Femur (tissue), 1 donor: ENCODE data around the gene HAVCR1.
A peak's percentile ranks its signal among the peaks of the same experiment; 100 is the strongest.
"Not testable (repeated sequence)": the region's sequence is repeated elsewhere in the genome, so short reads cannot be mapped to it uniquely, and the experiment has no call there.

Source experiments
- DNase-seq: peaks from one replicate; pipeline ENCODE4 v3.0.0-alpha.2; 2017

The HAVCR1 gene

DNA sequence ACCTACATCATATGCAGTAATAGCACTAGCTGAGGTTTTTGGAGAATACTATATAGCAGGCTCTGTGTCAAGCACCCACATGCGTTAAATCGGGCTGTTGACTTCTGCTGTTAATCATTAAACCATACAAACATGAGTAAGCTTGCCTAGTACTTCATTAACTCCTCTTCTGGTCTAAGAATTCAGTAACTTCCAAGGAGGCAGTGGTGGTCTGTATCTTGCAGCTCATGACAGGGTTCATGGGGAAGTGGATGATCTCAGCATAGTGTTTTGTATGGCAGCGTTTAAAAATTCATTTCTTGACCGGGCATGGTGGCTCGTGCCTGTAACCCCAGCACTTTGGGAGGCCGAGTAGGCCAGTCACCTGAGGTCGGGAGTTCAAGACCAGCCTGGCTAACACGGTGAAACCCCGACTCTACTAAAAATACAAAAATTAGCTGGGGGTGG lies at the start of gene HAVCR1:
Gene HAVCR1 (minus strand): TSS at position 24 of the 447 bp plus-strand sequence. CDS start 1,173 bp downstream, outside the sequence.
- no peak for DNase-seq

DNA sequence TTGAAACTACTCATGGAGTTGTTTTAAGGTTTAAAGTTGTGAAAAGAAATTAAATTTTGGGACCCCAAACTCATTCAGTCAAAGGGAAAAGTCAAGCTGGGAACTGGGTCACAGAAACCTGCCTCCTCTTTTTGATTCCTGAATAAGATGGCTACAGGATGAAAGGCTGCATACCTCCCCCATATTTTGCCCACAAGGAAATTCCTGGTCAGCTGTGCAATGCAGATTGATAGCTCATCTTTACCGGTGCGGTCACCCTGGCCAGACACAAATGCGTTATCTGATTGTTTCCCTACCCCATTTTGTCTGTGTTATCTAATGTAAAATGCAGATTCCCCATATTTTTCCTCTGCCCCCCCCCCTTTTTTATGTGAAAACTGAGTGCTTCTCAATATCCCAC lies 48.6 kb upstream of the HAVCR1 start:
- no peak for DNase-seq

DNA sequence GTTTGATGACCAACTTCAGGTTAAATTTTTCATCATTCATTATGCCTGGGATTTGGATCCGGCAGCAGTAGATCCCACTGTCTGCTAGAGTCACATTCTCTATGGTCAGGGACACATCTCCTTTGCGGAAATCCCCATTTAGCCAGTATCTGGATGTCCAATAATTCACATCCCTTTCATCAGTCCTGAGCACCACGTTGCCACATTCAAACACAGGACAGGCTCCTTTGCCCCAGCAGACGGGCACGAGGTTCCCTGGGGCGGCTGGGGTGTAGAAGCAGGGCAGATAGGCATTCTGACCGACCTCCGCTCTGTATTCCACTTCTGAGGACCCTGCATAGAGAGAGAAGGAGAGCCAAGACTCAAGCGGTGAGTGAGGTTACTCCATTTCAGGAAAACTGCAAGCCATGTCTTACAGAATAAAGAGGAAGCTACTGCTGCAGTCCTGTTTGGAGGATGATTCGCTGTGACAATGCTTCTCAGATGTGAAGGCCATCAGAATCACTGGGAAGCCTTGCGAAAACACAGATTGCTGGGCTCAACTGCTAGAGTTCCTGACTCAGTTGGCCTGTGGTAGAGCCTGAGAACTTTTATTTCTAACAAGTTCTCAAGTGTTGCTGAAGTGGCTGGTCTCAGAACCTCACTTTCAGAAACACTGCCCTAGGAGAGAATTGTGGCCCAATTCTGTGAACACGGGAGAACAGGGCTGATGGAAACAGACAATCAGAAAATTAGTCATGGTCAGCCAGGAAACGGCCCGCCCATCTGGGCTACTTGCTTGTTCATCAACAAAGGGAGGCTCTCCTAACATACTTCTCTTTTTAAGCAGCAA lies 47.9 kb upstream of the HAVCR1 start:
- DNase-seq = no peak

DNA sequence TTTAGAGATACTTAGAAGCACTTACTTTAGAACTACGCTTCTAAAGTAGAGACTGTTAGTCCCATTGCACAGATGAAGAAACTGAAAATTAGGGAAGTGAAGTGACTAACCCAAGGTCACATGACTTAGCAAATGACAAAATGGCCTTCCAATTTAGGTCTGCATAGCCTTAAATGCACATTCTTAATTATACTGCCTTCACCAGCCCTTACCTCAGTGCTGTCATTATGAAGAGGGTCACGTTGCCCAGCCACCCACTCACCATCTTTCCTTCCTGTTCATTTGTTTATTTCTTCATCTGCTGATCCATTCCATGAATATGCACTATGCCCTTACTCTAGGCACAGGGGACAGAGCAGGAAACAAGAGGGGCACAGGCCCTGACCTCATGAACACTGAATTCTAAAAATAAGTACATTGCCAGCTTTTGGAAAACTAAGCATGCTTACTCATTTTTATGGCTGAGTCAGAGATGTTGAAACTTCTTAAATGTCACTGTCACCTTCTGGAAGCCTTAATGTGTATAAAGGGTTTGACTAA lies 41.3 kb upstream of the HAVCR1 start:
- no peak for DNase-seq

DNA sequence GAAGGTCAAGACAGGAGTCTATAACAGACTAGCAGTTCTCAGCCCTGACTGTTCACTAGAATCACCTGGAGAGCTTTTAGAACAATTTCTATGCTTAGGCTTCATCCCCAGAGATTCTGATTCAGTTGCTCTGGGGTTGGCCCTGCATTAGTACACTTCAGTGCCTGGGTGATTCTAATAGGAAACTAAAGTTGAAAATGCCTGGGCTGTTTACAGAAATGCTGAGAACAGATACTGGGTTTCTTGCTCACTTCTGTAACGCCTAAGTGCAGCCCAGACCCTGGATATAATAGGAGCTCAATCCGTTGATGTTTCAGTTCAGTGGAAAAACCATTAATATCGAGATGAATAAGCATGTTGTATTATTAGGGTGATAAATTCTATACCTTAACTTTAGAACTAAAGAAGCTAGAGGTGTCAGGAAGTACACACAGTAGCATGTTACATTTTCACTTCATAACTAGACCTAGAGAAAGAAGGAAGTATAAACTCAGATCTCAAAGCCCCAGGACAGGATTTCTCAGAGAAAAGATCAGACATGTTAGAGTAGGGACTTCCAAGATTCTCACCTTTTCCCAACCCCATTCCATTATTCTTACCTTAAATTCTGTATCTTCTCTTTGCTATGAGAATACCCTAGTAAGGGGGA lies 29.6 kb upstream of the HAVCR1 start:
- DNase-seq = no peak

DNA sequence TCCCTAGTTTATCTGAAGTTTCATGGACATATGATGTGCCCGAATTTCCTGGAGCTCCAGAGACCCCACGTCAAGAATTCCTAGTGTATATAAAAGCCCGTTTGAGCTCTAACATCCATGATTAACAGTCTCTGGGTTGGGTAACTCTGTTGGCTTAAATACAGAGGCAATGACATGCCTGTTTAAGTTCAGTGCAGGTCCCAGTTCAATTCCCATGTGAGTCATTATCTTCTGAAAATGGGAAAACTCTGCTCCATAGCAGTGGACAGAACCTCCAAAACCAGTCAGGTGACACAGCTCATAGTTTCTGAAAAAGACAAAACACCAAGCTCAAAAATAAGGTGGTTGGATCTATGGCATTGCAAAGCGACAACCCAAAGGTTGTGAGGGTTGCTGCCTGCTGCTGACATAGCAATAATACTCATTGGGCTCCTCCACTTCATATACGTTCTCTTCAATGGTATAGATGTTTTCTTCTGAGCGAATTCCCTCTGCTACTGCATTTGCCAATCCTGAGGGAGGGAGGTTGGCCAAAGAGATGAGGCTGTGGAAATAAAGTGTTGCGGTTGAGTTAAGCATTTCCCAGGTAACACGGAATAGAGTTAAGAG lies 27.9 kb upstream of the HAVCR1 start:
- DNase-seq = no peak

DNA sequence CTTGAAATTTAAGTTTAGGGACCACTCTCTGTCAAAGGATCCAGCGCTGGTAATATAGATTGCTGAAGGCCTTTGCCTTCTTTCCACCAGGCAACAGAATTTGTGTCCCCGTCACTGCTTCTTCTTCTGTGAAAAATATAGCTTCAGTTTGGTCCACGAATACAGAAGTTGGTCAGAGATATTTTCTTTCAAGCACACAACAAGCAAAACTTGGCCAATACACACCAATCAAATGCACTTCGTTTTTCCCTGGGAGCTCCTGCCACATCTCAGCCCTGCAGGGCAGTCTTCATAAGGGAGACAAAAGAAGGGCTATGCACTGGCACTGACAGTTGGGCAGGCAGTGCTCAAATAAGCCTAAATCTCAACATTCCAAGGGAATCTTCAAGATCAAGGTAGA lies 27.0 kb upstream of the HAVCR1 start:
- no peak for DNase-seq

DNA sequence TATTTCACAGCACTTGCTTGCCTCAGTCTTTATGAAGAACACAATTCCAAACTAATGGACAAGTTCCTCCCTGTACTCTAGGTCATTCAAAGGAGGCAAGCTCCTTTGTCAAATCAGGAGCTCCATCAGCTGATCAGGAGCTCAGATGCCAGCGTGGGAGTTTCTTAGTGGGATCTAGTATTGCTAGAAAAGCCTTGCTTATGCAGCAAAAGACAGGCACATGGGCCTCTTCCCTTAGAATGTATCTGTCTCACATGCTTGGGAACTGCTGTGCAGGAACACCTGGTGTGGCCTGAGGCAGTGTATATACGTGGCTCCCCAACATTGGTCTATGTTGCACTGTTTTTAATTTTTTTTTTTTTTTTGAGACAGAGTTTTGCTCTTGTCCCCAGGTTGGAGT lies 21.4 kb upstream of the HAVCR1 start:
- no peak for DNase-seq

DNA sequence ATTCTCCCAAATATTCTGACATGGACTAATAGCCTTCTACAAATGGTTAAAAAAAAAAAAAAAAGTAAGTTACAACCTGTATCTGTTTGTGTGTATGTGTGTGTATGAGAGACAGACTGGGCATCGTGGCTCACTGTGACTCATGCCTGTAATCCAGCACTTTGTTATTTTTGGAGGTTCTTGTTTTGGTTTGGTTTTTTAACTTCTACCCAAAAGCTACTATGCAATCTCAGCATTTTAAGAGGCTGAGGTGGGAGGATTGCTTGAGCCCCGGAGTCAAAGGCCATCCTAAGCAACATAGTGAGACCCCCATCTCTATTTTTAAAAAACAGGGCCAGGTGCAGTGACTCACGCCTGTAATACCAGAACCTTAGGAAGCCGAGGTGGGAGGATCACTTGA lies 17.6 kb upstream of the HAVCR1 start:
- DNase-seq = peak; percentile 25

DNA sequence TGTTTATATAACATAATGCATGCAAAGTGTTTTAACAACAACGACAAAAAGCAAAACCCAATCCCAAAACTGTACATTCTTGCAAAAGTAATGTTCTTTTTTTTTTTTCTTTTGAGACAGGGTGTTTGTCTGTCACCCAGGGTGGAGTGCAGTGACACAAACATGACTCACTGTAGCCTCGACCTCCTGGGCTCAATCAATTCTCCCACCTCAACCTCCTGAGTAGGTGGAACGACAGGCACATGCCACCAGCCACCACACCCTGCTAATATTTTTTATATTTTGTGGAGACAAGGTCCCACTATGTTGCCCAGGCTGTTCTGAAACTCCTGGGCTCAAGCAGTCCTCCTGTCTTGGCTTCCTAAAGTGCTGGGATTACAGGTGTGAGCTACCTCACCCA lies 13.6 kb upstream of the HAVCR1 start:
- DNase-seq = no peak

DNA sequence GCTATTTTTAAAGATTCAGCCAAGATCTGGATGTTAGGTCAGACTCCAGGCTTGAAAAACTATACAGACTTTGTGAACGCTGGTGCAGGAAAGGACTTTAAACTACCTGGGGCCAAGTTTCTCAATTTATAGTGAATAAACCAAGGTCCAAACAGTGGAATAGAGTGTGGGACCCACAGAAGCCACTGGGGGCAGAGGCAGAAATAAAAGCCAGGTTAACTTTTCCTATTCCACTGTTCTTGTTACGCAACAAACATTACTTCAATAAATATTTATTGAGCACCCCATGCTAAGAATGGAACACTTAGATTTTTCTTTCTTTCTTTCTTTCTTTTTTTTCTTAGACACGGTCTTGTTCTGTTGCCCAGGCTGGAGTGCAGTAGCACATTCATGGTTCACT lies 11.0 kb upstream of the HAVCR1 start:
- DNase-seq = no peak

DNA sequence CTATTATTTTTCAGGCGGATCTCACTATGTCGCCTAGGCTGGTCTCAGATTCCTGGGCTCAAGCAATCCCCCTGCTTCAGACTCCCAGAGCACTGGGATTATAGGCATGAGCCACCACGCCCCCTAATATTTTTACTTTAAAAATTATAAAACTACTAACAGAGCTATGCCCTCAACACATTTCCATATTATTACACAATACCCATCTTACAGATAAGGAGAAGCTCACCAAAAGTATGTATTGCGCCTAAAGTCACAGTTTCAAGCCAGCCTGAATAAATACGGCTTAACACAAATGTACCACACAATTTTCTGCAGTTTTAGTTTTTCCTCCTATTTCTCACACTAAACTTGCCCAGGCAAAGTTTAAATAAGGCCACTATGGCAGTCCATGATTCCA lies 9.9 kb upstream of the HAVCR1 start:
- DNase-seq = no peak

DNA sequence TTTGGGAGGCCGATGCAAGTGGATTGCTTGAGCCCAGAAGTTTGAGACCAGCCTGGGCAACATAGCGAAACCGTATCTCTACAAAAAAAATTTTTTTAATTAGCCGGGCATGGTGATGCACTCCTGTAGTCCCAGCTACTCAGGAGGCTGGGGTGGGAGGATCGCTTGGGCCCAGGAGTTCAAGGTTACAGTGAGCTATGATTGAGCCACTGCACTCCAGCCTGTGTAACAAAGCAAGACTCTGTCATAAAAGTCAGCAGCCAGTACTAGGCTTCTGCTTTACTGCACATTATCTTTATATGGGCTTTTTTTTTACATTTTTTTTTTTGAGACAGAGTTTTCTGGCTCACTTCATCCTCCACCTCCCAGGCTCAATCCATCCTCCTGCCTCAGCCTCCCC lies 9.4 kb upstream of the HAVCR1 start:
- DNase-seq = no peak

DNA sequence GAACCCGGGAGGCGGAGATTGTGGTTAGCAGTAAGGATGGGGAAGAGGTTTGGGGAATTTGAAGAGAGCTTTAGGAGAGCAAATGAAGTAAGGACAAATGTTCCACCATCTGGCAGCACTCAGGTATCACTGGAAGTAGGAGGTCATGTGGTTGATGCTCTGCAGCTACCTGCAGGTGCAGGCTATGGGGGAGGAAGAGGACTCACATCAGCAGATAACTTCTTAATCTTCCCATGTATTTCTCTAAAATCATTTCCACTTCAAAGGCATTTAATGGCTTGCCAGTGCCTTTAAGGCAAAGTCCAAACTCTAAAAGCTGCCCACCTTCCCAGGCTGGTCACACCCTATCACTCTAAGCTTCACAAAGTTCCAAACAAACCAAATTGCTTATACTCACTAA lies 8.1 kb upstream of the HAVCR1 start:
- DNase-seq = no peak

DNA sequence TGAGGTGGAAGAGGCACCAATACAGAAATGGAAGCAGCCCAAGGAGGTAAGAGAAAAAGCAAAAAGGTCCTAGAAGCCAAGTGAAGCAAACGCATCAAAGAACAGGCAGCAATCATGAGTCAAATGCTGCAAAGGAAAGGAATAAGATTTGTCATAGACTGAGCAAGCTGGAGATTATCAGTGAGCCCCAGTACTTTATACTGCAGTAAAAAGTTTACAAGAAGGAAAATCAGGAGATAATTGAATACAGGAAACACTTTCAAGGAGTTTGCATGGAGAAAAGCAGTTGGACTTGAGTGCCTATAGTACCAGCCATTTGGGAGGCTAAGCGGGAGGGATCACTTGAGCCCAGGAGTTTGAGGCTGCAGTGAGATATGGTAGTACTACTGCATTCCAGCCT lies 7.2 kb upstream of the HAVCR1 start:
- DNase-seq = no peak

DNA sequence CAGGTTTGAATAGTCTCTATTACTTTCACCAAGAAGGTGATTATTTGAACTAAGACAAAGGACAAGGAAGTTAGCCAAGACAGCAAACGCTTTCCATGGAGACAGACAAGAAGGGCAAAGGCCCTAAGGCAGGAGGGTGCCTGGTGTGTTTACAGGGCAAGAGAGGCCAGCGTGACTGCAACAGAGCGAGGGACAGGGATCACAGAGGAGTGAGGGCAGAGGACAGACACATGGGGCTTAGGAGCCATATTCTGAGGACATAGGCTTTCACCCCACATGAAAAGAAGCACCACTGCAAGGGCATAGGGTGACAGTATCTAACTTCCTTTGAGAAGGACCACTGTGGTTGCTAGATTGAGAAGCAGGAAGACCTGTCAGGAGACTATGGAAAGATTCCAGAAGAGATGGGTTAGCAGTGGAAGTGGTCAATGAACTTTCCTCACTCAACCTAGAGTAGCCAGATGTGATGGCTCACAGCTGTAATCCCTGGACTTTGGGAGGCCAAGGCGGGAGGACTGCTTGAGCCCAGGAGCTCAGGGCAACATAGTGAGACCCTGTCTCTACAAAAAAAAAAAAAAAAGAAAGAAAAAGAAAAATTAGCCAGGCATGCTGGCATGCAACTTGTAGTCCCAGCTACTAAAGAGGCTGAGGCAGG lies 5.0 kb upstream of the HAVCR1 start:
- no peak for DNase-seq

DNA sequence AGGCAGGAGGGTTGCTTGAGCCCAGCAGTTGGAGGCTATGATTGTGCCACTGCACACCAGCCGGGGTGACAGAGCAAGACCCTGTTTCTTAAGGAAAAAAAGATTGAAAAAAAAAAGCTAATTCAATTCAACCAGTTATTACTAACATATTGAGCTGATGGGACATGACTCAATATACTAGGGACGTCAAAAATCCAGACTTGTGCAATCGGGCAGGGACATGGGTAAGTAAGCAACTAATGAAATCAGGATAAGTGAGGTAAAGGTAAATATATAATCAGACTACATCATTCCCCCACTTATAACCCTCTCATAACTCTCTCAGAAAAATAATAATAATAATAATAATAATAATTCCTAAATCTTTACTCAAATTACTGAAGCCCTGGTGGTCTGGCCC lies 975 bp upstream of the HAVCR1 start:
- DNase-seq = no peak

DNA sequence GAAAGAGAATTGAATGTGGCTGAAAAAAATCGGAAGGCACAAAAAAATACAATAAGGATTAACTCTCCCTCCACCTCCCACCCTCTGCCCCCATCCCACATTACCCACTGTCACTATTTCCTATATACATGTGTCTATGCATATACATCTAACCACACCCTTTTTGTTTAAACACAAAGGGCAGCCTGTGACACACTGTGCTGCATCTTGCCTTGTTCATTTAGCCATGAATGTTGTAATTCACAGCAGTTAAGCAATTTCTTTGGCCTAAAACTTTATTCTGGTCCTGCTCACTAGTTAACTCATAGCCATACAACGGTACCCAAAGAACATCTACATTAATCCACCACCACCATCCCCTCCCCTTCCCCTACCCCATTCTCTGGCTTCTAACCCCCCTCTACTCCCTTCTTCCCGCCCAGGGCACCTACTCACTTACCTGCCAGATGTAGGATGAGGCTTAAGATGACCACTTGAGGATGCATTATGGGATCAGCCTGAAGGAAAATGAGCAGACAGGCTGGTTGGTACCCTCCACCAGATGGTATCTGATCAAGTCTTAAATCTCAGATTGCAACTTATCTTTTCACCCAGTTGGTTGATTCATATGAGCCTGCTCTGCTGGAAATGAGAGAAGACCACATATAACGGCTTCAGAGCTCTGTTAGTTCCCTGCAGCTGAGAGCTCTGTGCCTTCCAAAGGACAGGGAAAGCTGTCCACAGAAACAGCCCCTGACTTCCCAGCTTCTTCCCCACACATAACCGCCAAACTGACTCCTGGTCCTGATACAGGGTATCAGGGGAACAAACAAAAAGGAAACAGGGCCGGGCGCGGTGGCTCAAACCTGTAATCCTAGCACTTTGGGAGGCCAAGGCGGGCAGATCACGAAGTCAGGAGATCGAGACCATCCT lies 1.2 kb downstream of the HAVCR1 start:
- DNase-seq = no peak

DNA sequence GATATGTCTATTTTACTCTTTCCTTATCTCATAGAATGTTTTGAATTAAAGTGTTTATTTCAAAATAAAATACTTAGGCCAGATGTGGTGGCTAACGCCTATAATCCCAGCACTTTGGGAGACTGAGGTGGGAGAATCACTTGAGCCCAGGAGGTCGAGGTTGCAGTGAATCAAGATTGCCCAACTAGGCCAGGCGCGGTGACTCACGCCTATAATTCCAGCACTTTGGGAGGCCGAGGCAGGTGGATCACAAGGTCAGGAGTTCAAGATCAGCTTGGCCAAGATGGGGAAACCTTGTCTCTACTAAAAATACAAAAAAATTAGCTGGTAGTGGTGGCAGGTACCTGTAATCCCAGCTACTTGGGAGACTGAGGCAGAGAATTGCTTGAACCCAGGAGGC lies 2.1 kb downstream of the HAVCR1 start:
- DNase-seq = not testable (repeated sequence)

DNA sequence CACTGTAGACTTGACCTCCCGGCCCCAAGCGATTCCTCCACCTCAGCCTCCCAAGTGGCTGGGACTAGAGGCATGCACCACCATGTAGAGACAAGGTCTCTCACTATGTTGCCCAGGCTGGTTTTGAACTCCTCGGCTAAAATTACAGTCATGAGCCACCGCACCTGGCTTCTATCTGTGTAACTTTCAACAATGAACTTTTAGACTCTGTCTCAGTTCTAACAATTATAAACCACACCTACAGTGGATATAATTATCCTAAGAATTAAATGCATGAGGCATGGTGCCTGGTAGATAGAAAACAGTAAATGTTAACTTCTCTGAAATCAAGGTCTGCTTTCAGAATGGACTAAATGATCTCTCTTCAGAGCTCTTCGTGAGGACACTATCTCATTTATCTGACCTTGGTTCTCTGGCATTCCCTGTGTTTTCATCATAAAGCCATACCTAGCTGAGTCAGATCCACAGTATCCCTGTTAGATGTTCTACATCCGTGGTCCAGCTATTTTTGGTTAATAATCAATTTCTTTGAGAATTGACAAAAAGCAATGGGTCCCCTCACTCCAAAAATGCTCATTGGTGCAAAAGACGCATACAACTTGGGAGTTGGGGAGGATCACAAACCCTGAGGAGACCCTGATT lies 7.2 kb downstream of the HAVCR1 start:
- no peak for DNase-seq

DNA sequence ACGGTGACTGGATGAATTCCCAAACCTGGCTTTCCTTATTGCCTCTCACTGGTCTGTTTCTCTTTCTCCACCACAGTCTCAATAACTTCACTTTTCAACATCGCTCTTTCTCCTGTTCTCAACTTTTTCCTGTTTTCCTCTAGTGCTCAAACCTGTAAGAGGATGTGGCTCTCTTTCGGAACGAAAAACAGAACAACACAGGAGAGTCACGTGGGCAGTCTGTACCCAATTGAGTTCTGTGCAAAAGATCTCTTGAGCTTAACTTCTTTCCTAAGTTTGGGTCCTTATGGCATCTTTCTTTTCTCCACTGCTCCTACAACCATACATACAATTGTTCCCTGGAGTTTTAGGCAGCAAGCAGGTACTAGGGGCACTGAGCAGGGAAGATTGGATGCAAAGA lies 8.9 kb downstream of the HAVCR1 start:
- no peak for DNase-seq

DNA sequence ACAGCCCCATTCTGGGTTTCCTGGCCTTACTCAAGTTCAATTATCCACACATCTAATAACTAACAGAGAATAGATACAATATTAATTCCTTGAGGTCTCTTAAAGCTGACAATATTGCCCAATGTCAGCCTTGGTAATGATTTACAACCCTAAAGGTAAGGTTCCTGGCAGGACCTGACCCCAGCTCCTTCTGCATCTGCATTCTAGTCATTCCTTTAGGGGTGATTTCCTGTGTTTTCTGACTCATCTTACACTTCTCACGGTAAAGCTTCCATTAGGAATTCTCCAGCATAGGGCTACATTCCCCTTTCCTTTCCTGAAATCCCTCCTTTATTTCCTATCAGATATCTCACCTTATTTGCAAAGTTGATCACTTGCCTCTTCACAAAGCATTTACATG lies 9.3 kb downstream of the HAVCR1 start:
- no peak for DNase-seq
